Neural crest cell (in vitro differentiated cells): ENCODE data around the gene CASQ2. TPM values are rescaled to one million over a fixed set of nuclear protein-coding genes. Genes with fewer than 3 reads are reported as not detected.
"Not testable (repeated sequence)": the region's sequence is repeated elsewhere in the genome, so short reads cannot be mapped to it uniquely, and the experiment has no call there.

Source experiments
- DNase-seq: peaks from one replicate; pipeline ENCODE4 v3.0.0; 2021; ENCODE audit warnings: low read depth, mixed read lengths, low spot score
- H3K27ac Mint-ChIP-seq: one replicate; pipeline ENCODE4 v1.8.0; 2021; ENCODE audit warnings: mild to moderate bottlenecking, mixed read lengths; ENCODE audit not compliant: unreplicated experiment
- H3K27me3 Mint-ChIP-seq: 2 replicates; pipeline ENCODE4 v1.8.0; 2021; ENCODE audit warnings: low read depth, mild to moderate bottlenecking, mixed read lengths
- H3K36me3 Mint-ChIP-seq: 2 replicates; pipeline ENCODE4 v1.8.0; 2021; ENCODE audit warnings: low read depth, mild to moderate bottlenecking, mixed read lengths
- H3K4me1 Mint-ChIP-seq: 2 replicates; pipeline ENCODE4 v1.8.0; 2021; ENCODE audit warnings: mixed read lengths
- H3K4me3 Mint-ChIP-seq: one replicate; pipeline ENCODE4 v1.8.0; 2021; ENCODE audit warnings: mild to moderate bottlenecking, mixed read lengths
- H3K9me3 Mint-ChIP-seq: 2 replicates; pipeline ENCODE4 v1.8.0; 2021; ENCODE audit warnings: mixed read lengths
- CTCF ChIP-seq: fragments of 200-600 bp; sonication (generic); conservative IDR thresholded peaks from 2 replicates; pipeline ENCODE4 v1.5.0; 2021; ENCODE audit warnings: antibody characterized with exemption, mild to moderate bottlenecking
- total RNA-seq: library from RNA; stranded (reverse); gene quantifications from 2 replicates; pipeline ENCODE4 v1.2.1, GENCODE V29; 2021

CASQ2 gene
- total RNA-seq, 1 donor from 2014 or later = 0.12 TPM

- no peak for TF ChIP-seq CTCF
- no peaks in the 10 kb centered on the region for H3K27me3 Mint-ChIP-seq
- H3K36me3 Mint-ChIP-seq = peaks cover 3% of the 10 kb centered on the region
- H3K9me3 Mint-ChIP-seq = peaks cover 3% of the 10 kb centered on the region
- no peak overlapping the region for H3K27ac Mint-ChIP-seq
- no peaks in the 10 kb centered on the region for H3K4me1 Mint-ChIP-seq
- H3K4me3 Mint-ChIP-seq = no peak overlapping the region
- DNase-seq = no peak
These were observed 13.3 kb upstream of the CASQ2 start for GRCh38 chr1:115781851-115782250.

GRCh38 chr1:115781343-115781742 is 12.8 kb upstream of the CASQ2 start:
- no peak overlapping the region for H3K4me3 Mint-ChIP-seq
- H3K36me3 Mint-ChIP-seq = no peaks in the 10 kb centered on the region
- DNase-seq = no peak
- H3K4me1 Mint-ChIP-seq = no peaks in the 10 kb centered on the region
- no peak for TF ChIP-seq CTCF
- no peak overlapping the region for H3K27ac Mint-ChIP-seq
- no peaks in the 10 kb centered on the region for H3K27me3 Mint-ChIP-seq
- H3K9me3 Mint-ChIP-seq = peaks cover 3% of the 10 kb centered on the region

- not testable (repeated sequence) for H3K4me1 Mint-ChIP-seq, H3K36me3 Mint-ChIP-seq, H3K27me3 Mint-ChIP-seq, DNase-seq, H3K4me3 Mint-ChIP-seq, H3K9me3 Mint-ChIP-seq, H3K27ac Mint-ChIP-seq
These were observed 12.1 kb upstream of the CASQ2 start for GRCh38 chr1:115780655-115781054.

GRCh38 chr1:115779075-115779474 is 10.6 kb upstream of the CASQ2 start:
- H3K36me3 Mint-ChIP-seq, H3K4me1 Mint-ChIP-seq, DNase-seq, H3K27me3 Mint-ChIP-seq, H3K4me3 Mint-ChIP-seq, H3K27ac Mint-ChIP-seq, H3K9me3 Mint-ChIP-seq: not testable (repeated sequence)

GRCh38 chr1:115771847-115772457 is 3.4 kb upstream of the CASQ2 start:
- Mint-ChIP-seq H3K27ac (no peak overlapping the region), H3K36me3 (no peaks in the 10 kb centered on the region), H3K4me3 (no peak overlapping the region), H3K4me1 (peaks cover 18% of the 10 kb centered on the region), H3K9me3 (no peaks in the 10 kb centered on the region), H3K27me3 (no peaks in the 10 kb centered on the region)
- TF ChIP-seq CTCF = peak; percentile 86
- DNase-seq = peak; percentile 59

- Mint-ChIP-seq H3K27me3 (no peaks in the 10 kb centered on the region), H3K4me3 (no peak overlapping the region), H3K4me1 (peaks cover 18% of the 10 kb centered on the region), H3K9me3 (no peaks in the 10 kb centered on the region), H3K36me3 (no peaks in the 10 kb centered on the region), H3K27ac (no peak overlapping the region)
- no peak for DNase-seq
- TF ChIP-seq CTCF = no peak
These were observed 2.8 kb upstream of the CASQ2 start for GRCh38 chr1:115771094-115771846.
